Natural killer cell (primary cell): ENCODE measurements around the gene MISP. TPM values are rescaled to one million over a fixed set of nuclear protein-coding genes. Genes with fewer than 3 reads are reported as not detected.

Experiments
- ATAC-seq, 3 donors: fragments of 150-1000 bp in 2 of 3; fragments of 200-7000 bp in 1 of 3; cut with Tn5 transposase; 1 replicate in 1 of 3; 2 replicates in 2 of 3; pipeline ENCODE4 v1.10.0; 2021; ENCODE audit warnings: mild to moderate bottlenecking in 2 of 3, moderate library complexity in 2 of 3
- DNase-seq, 2 donors: peaks; one replicate each; pipeline versions ENCODE4 v3.0.0 to v3.0.0-alpha.2; 2013 to 2021; ENCODE audit warnings: mixed read lengths in 1 of 2
- H3K27ac ChIP-seq: one replicate; pipeline ENCODE4 v1.5.1; 2013; ENCODE audit warnings: mild to moderate bottlenecking, low read length
- H3K27me3 ChIP-seq: one replicate; pipeline ENCODE4 v1.6.1; 2013; ENCODE audit warnings: low read length; ENCODE audit not compliant: control insufficient read depth, insufficient read depth
- H3K36me3 ChIP-seq: one replicate; pipeline ENCODE4 v1.6.1; 2013; ENCODE audit warnings: low read length; ENCODE audit not compliant: control insufficient read depth, insufficient read depth
- H3K4me1 ChIP-seq: one replicate; pipeline ENCODE4 v1.6.1; 2013; ENCODE audit warnings: low read length; ENCODE audit not compliant: control insufficient read depth, insufficient read depth
- H3K4me3 ChIP-seq: one replicate; pipeline ENCODE4 v1.5.1; 2013; ENCODE audit warnings: low read length
- H3K9me3 ChIP-seq: one replicate; pipeline ENCODE4 v1.6.1; 2013; ENCODE audit warnings: low read length; ENCODE audit not compliant: control insufficient read depth, insufficient read depth
- H3K27ac Mint-ChIP-seq, 2 donors: one replicate each; pipeline ENCODE4 v1.8.0; 2022; ENCODE audit warnings: mild to moderate bottlenecking in 2 of 2, mixed read lengths in 2 of 2, moderate library complexity in 1 of 2
- H3K27me3 Mint-ChIP-seq, 2 donors: one replicate each; pipeline ENCODE4 v1.8.0; 2022; ENCODE audit warnings: low read depth in 2 of 2, mixed read lengths in 2 of 2
- H3K36me3 Mint-ChIP-seq: one replicate; pipeline ENCODE4 v1.8.0; 2022; ENCODE audit warnings: mixed read lengths
- H3K4me1 Mint-ChIP-seq, 2 donors: one replicate each; pipeline ENCODE4 v1.8.0; 2022; ENCODE audit warnings: mixed read lengths in 2 of 2
- H3K4me3 Mint-ChIP-seq: one replicate; pipeline ENCODE4 v1.8.0; 2022; ENCODE audit warnings: mild to moderate bottlenecking, moderate library complexity, mixed read lengths
- H3K9me3 Mint-ChIP-seq, 2 donors: one replicate each; pipeline ENCODE4 v1.8.0; 2022; ENCODE audit warnings: mixed read lengths in 2 of 2
- CTCF ChIP-seq: fragments of 200-600 bp; IDR thresholded peaks from one replicate; pipeline ENCODE4 v1.8.0; 2022; ENCODE audit warnings: antibody characterized with exemption
- WGBS: methylation state at CpG from one replicate; pipeline ENCODE4 v1.1.7; 2013; ENCODE audit warnings: missing lambda C conversion rate; ENCODE audit not compliant: insufficient coverage; 5-methylcytosine and 5-hydroxymethylcytosine counted together
- intact Hi-C: fragments of 100-400 bp; cut with micrococcal nuclease; formaldehyde crosslinking; loops from one replicate; pipeline ENCODE4 v1.14.2; 2022
- total RNA-seq, 4 donors: library from RNA; stranded (reverse); fragments of 120-200 nt in 1 of 4; gene quantifications; one replicate each; pipeline versions ENCODE4 v1.2.3 to v1.2.4, GENCODE V29; 2013 to 2022

Gene MISP
- total RNA-seq, 3 donors from 2014 or later (not counting 1 experiment from before 2014, with no cell fraction given): not detected

GRCh38 chr19:722553-723101 is 28.3 kb upstream of the MISP start:
- H3K9me3 ChIP-seq: no peaks in the 10 kb centered on the region
- Mint-ChIP-seq H3K36me3 (no peaks in the 10 kb centered on the region), H3K4me1 (no peaks in the 10 kb centered on the region), H3K27ac (no peak overlapping the region), H3K27me3 (peaks cover 0 to 19% of the 10 kb centered on the region in 2 donors), H3K9me3 (no peaks in the 10 kb centered on the region), H3K4me3 (no peak overlapping the region)
- H3K27ac ChIP-seq: no peak overlapping the region
- H3K4me3 ChIP-seq: no peak overlapping the region
- ATAC-seq (no peak), DNase-seq (no peak)
- peaks cover 5% of the 10 kb centered on the region for H3K4me1 ChIP-seq
- H3K27me3 ChIP-seq: peaks cover 7% of the 10 kb centered on the region
- TF ChIP-seq CTCF: no peak
- no peaks in the 10 kb centered on the region for H3K36me3 ChIP-seq
- intact Hi-C loops: no loop called here
- 44% methylated on average over 17 of the region's 17 CpGs for WGBS

GRCh38 chr19:723247-723646 is 27.7 kb upstream of the MISP start:
- H3K9me3 ChIP-seq: no peaks in the 10 kb centered on the region
- no peak for ATAC-seq
- H3K4me3 Mint-ChIP-seq: no peak overlapping the region
- H3K9me3 Mint-ChIP-seq: no peaks in the 10 kb centered on the region
- H3K36me3 Mint-ChIP-seq: no peaks in the 10 kb centered on the region
- intact Hi-C loops: no loop called here
- peaks cover 0 to 14% of the 10 kb centered on the region in 2 donors for H3K27me3 Mint-ChIP-seq
- no peak overlapping the region for H3K27ac ChIP-seq
- DNase-seq: no peak
- H3K27me3 ChIP-seq: peaks cover 7% of the 10 kb centered on the region
- WGBS: 87% methylated on average over 13 of the region's 13 CpGs
- H3K36me3 ChIP-seq: no peaks in the 10 kb centered on the region
- H3K4me1 Mint-ChIP-seq: no peaks in the 10 kb centered on the region
- H3K4me3 ChIP-seq: no peak overlapping the region
- peaks cover 5% of the 10 kb centered on the region for H3K4me1 ChIP-seq
- no peak overlapping the region for H3K27ac Mint-ChIP-seq
- no peak for TF ChIP-seq CTCF

- no peaks in the 10 kb centered on the region for H3K9me3 Mint-ChIP-seq
- Histone ChIP-seq H3K36me3 (no peaks in the 10 kb centered on the region), H3K4me3 (no peak overlapping the region), H3K9me3 (no peaks in the 10 kb centered on the region), H3K27me3 (peaks cover 7% of the 10 kb centered on the region), H3K27ac (no peak overlapping the region), H3K4me1 (peaks cover 5% of the 10 kb centered on the region)
- DNase-seq: no peak
- H3K27ac Mint-ChIP-seq: no peak overlapping the region
- H3K4me1 Mint-ChIP-seq: no peaks in the 10 kb centered on the region
- no peaks in the 10 kb centered on the region for H3K36me3 Mint-ChIP-seq
- intact Hi-C loops: no loop called here
- no peak for ATAC-seq
- no peak for TF ChIP-seq CTCF
- no peak overlapping the region for H3K4me3 Mint-ChIP-seq
- H3K27me3 Mint-ChIP-seq: peaks cover 0 to 10% of the 10 kb centered on the region in 2 donors
- 86% methylated on average over 18 of the region's 18 CpGs for WGBS
Measured at GRCh38 chr19:723714-724113, 27.2 kb upstream of the MISP start.

- intact Hi-C loops: no loop called here
- Histone ChIP-seq H3K9me3 (no peaks in the 10 kb centered on the region), H3K36me3 (no peaks in the 10 kb centered on the region), H3K4me1 (no peaks in the 10 kb centered on the region), H3K27ac (no peak overlapping the region), H3K27me3 (peaks cover 3% of the 10 kb centered on the region), H3K4me3 (no peak overlapping the region)
- WGBS: 85% methylated on average over 13 of the region's 13 CpGs
- DNase-seq (no peak), ATAC-seq (no peak)
- no peaks in the 10 kb centered on the region for H3K9me3 Mint-ChIP-seq
- no peaks in the 10 kb centered on the region for H3K4me1 Mint-ChIP-seq
- TF ChIP-seq CTCF: no peak
- H3K27ac Mint-ChIP-seq: no peak overlapping the region
- no peak overlapping the region for H3K4me3 Mint-ChIP-seq
- no peaks in the 10 kb centered on the region for H3K36me3 Mint-ChIP-seq
- H3K27me3 Mint-ChIP-seq: peaks cover 0 to 6% of the 10 kb centered on the region in 2 donors
Measured at GRCh38 chr19:725461-726089, 25.3 kb upstream of the MISP start.
